Small intestine (tissue), 7 donors: ENCODE data around the gene ITGB1BP1. TPM values are rescaled to one million over a fixed set of nuclear protein-coding genes. Genes with fewer than 3 reads are reported as not detected.

Source experiments
- DNase-seq, 2 donors: peaks; one replicate each; pipeline versions ENCODE4 v3.0.0 to v3.0.0-alpha.2; 2013
- FAIRE-seq: peaks from 2 replicates; lab custom pipeline; 2012; peaks lifted over from hg19 to GRCh38; lab: Jason Lieb, UNC
- H3K27ac ChIP-seq, 3 donors: one replicate each; pipeline ENCODE4 v1.5.1; 2013; ENCODE audit warnings: low read length in 2 of 3, mild to moderate bottlenecking in 2 of 3, control low read depth in 1 of 3, inconsistent platforms in 1 of 3, low read depth in 1 of 3, moderate library complexity in 1 of 3
- H3K27me3 ChIP-seq, 3 donors: one replicate each; pipeline ENCODE4 v1.6.1; 2013; ENCODE audit warnings: low read length in 3 of 3, inconsistent platforms in 1 of 3; ENCODE audit not compliant: control insufficient read depth in 3 of 3, insufficient read depth in 3 of 3
- H3K36me3 ChIP-seq, 3 donors: one replicate each; pipeline ENCODE4 v1.6.1; 2013; ENCODE audit warnings: low read length in 3 of 3, inconsistent platforms in 1 of 3, low read depth in 1 of 3, mild to moderate bottlenecking in 1 of 3, moderate library complexity in 1 of 3; ENCODE audit not compliant: control insufficient read depth in 3 of 3, insufficient read depth in 2 of 3
- H3K4me1 ChIP-seq, 3 donors: one replicate each; pipeline ENCODE4 v1.6.1; 2013; ENCODE audit warnings: low read length in 2 of 3, inconsistent platforms in 1 of 3, low read depth in 1 of 3, mild to moderate bottlenecking in 1 of 3, moderate library complexity in 1 of 3; ENCODE audit not compliant: control insufficient read depth in 3 of 3, insufficient read depth in 2 of 3
- H3K4me3 ChIP-seq, 3 donors: one replicate each; pipeline ENCODE4 v1.5.1; 2013; ENCODE audit warnings: low read length in 3 of 3, control low read depth in 1 of 3, inconsistent platforms in 1 of 3, low read depth in 1 of 3, mild to moderate bottlenecking in 1 of 3, moderate library complexity in 1 of 3
- H3K9me3 ChIP-seq, 2 donors: one replicate each; pipeline ENCODE4 v1.6.1; 2013; ENCODE audit warnings: low read depth in 1 of 2, low read length in 1 of 2; ENCODE audit not compliant: control insufficient read depth in 2 of 2, insufficient read depth in 1 of 2
- WGBS, 3 donors: extraction: QIAGEN DNeasy Blood & Tissue Kit; methylation state at CpG; one replicate each; pipeline ENCODE4 v1.1.7; 2013; 5-methylcytosine and 5-hydroxymethylcytosine counted together
- polyA plus RNA-seq, 4 donors: library from polyadenylated mRNA; stranded (reverse) in 3 of 4; unstranded in 1 of 4; fragments of 200-250 nt in 3 of 4; fragments of 120-200 nt in 1 of 4; gene quantifications; one replicate each; pipeline versions ENCODE4 v1.2.1 to v1.2.3, GENCODE V29; 2013
- donor health status: healthy with polysubstance abuse.
- donor health status: control.
- donor health status: control.
- donor health status: Bipolar disorder and iron deficiency.
- donor health status: healthy.

The ITGB1BP1 gene
- polyA plus RNA-seq, 4 donors: 30.6 to 50.8 (median 35.2) TPM

DNA sequence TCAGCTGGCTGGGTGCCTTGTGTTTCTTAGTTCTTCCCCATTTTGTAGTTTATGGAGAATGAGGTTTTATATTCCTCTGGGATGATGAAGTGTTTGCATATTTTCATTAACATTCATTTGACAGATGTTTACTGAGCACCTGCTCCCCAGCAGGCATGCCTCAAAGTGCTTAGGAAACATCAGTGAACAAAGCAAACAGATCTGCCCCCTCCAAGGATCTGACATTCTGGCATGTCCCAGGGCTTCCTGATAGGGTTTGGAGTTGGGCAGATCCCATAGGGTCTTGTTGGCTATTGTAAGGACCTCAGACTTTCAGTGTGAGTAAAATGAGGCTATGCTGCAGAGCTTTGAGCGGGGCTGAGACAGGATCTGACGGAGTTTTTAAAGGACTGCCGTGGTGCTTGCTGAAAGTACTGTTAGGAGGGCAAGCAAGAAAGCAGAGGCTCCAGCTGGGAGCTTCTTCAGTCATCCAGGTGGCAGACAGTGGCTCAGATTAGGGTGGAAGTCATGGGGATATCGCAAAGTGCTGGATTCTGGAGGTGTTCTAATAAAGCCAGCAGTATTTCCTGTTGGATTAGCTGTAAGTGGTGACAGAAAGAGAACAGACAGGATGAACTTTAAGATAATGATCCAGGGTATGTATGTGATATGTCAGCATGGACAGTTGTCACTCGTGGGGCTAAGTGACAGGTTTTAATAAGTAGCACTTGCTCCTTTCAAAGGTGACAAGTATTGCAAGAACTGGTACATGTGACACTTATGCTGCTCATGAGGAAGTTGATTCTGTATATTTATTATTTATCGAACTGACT, 39.8 kb upstream of the ITGB1BP1 start:
- no peaks in the 10 kb centered on the region for H3K9me3 ChIP-seq
- DNase-seq: no peak
- peaks cover 1 to 44% (median 8%) of the 10 kb centered on the region in 3 donors for H3K36me3 ChIP-seq
- H3K27me3 ChIP-seq: no peaks in the 10 kb centered on the region
- WGBS, 3 donors: 85 to 91% (median 87%) methylated on average over 6 of the region's 6 CpGs
- H3K27ac ChIP-seq: no peak overlapping the region
- FAIRE-seq: no peak
- H3K4me1 ChIP-seq: no peaks in the 10 kb centered on the region
- no peak overlapping the region for H3K4me3 ChIP-seq

DNA sequence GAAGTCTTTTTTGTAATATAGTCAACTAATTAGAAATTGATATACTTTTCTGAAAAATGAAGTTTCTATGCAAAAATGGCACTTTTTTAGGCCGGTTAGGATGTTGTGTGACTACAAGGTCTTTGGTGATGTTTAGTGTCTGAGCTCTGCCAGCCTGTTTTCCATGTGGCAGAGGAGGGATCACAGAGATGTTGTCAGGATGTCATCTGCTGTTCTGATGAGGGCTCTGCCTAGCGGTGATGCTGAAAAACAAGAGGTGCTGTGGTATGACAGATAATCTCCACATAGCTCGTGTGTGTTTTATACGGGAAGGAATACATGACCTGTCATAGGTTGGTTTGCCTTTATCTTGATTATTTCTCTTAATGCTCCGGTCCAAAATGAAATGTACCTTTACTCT, 39.0 kb upstream of the ITGB1BP1 start:
- no peak for DNase-seq
- H3K27ac ChIP-seq: no peak overlapping the region
- 77 to 96% (median 91%) methylated on average over 5 of the region's 5 CpGs for WGBS, 3 donors
- H3K4me1 ChIP-seq: no peaks in the 10 kb centered on the region
- no peaks in the 10 kb centered on the region for H3K9me3 ChIP-seq
- H3K36me3 ChIP-seq: peaks cover 1 to 46% (median 4%) of the 10 kb centered on the region in 3 donors
- FAIRE-seq: no peak
- no peak overlapping the region for H3K4me3 ChIP-seq
- no peaks in the 10 kb centered on the region for H3K27me3 ChIP-seq

DNA sequence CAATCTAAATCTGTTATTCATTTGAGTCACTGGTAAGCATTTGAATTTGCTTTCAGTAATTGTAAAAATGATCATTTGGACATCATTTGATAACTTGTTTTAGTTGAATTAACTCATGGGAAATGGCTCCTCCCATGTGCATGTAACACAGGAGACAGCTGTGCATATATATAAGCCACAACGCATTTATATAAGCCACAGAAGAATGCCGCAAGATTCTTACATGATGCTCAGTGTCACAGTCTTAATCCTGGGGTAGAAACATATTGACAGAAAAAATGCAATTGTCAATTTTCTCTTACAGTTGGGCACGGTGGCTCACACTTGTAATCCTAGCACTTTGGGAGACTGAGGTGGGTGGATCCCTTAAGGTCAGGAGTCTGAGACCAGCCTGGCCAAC, 37.8 kb upstream of the ITGB1BP1 start:
- Histone ChIP-seq H3K4me1 (no peaks in the 10 kb centered on the region), H3K27ac (no peak overlapping the region), H3K27me3 (no peaks in the 10 kb centered on the region), H3K9me3 (no peaks in the 10 kb centered on the region), H3K36me3 (peaks cover 1 to 43% (median 4%) of the 10 kb centered on the region in 3 donors), H3K4me3 (no peak overlapping the region)
- 92 to 95% (median 93%) methylated on average over 3 of the region's 3 CpGs for WGBS, 3 donors
- no peak for DNase-seq
- no peak for FAIRE-seq

DNA sequence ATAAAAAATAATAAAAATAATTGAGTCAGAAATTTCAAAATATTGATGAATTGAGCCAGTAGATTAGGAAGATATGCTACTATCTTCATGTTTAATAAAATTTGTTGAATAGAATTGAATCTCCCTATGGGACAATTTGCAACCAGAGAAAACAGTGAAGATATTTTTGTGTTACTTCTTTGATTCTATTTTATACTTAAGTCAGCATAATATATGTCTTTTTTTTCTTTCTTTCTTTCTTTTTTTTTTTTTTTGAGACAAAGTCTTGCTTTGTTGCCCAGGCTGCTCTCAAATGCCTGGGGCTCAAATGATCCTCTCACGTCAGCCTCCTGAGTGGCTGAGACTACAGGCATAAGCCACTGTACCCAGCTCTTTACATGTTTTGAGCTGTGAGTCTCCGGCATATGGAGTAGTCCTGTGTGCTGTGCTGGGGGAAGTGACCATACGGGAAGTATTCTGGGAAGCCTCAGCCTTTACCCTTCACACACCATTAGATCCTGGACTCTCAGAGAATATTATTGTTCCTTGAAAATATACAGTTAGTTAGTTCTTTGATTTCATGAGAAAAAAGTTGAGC, 37.2 kb upstream of the ITGB1BP1 start:
- DNase-seq (no peak), FAIRE-seq (no peak)
- no peaks in the 10 kb centered on the region for H3K9me3 ChIP-seq
- no peak overlapping the region for H3K27ac ChIP-seq
- WGBS, 3 donors: 95 to 98% (median 96%) methylated on average over 3 of the region's 3 CpGs
- H3K27me3 ChIP-seq: no peaks in the 10 kb centered on the region
- H3K4me3 ChIP-seq: no peak overlapping the region
- peaks cover 1 to 40% (median 4%) of the 10 kb centered on the region in 3 donors for H3K36me3 ChIP-seq
- H3K4me1 ChIP-seq: no peaks in the 10 kb centered on the region

DNA sequence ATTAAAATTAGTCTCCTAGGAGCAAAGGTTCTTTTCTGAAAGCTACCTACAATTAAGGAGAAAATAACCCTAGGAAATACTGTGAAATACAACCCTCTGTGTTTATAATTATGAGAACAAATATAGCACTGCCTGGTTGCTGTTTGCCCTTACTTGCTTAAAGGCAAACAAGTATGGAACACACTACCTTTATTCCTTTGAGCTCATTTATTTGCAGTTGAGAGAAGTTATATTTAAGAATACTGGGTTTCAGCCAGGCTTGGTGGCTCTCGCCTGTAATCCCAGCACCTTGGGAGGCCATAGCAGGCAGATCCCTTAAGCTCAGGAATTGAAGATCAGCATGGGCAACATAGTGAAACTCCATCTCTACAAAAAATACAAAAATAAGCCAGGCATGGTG, 27.9 kb upstream of the ITGB1BP1 start:
- Histone ChIP-seq H3K4me3 (no peak overlapping the region), H3K4me1 (no peaks in the 10 kb centered on the region), H3K27ac (no peak overlapping the region), H3K27me3 (no peaks in the 10 kb centered on the region), H3K9me3 (no peaks in the 10 kb centered on the region), H3K36me3 (peaks cover 5 to 56% (median 5%) of the 10 kb centered on the region in 3 donors)
- no peak for DNase-seq
- FAIRE-seq: no peak
- WGBS, 3 donors: 96 to 100% (median 98%) methylated on average over 1 of the region's 1 CpG

DNA sequence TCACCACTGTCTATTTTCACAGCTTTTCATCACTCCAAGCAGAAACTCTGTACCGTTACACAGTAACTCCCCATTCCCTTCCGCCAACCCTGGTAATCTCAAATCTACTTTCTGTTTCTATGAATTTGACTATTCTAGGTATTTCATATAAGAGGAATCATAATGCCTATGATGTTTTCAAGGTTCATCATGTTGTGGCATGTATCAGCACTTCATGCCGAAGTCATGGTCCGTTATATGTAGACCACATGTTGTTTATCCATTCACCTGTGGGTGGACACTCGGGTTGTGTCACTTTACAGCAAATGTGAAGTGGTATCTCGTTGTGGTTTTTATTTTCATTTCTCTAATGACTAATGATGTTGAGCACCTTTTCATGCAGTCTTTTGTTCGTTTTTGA, 21.8 kb upstream of the ITGB1BP1 start:
- FAIRE-seq: no peak
- WGBS, 3 donors: 77 to 91% (median 84%) methylated on average over 7 of the region's 7 CpGs
- Histone ChIP-seq H3K27me3 (no peaks in the 10 kb centered on the region), H3K36me3 (peaks cover 8 to 52% (median 13%) of the 10 kb centered on the region in 3 donors), H3K27ac (no peak overlapping the region), H3K9me3 (no peaks in the 10 kb centered on the region), H3K4me1 (no peaks in the 10 kb centered on the region), H3K4me3 (no peak overlapping the region)
- DNase-seq: no peak

DNA sequence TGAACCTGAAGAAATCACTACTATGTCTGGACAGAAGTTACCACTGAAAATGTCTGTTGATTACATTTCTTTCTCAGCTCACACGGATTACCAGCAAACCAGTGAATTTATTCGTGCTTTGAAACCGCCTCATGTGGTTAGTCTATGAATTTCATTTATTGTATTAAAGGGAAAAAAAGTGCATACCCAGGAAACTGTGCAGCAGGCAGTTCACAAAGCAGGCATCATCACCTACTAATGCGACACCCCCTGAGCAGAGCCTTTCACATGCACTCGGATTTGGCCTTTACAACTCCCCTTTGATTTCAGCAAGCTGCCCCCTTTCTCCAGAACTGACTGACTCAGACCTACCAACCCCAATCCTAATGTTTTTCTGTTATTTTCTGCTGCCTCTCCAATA, 20.2 kb upstream of the ITGB1BP1 start:
- Histone ChIP-seq H3K27ac (no peak overlapping the region), H3K4me1 (no peaks in the 10 kb centered on the region), H3K27me3 (no peaks in the 10 kb centered on the region), H3K4me3 (no peak overlapping the region), H3K9me3 (no peaks in the 10 kb centered on the region), H3K36me3 (peaks cover 8 to 43% (median 10%) of the 10 kb centered on the region in 3 donors)
- DNase-seq (no peak), FAIRE-seq (no peak)
- 89 to 92% (median 90%) methylated on average over 5 of the region's 5 CpGs for WGBS, 3 donors

DNA sequence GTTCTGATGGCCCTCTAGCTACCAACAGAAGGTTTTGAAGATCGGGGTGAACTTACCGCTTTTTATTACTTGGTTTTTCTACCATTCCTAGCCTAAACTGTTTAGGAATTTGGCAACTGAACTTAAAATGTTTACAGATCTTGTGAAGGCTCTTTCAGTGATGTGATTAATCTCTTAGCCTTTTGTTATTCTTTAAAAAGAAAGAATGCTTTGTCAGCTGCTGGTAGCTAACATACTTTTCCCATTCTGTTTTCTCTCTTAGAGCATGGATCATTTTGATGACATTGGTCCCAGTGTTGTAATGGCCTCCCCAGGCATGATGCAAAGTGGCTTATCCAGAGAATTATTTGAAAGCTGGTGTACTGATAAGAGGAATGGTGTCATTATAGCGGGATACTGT, 18.2 kb upstream of the ITGB1BP1 start:
- Histone ChIP-seq H3K4me3 (no peak overlapping the region), H3K4me1 (no peaks in the 10 kb centered on the region), H3K36me3 (peaks cover 10 to 43% (median 11%) of the 10 kb centered on the region in 3 donors), H3K27me3 (no peaks in the 10 kb centered on the region), H3K27ac (no peak overlapping the region), H3K9me3 (no peaks in the 10 kb centered on the region)
- 51 to 67% (median 58%) methylated on average over 3 of the region's 3 CpGs for WGBS, 3 donors
- DNase-seq: no peak
- FAIRE-seq: no peak
